ENCODE data around the gene SLC5A12. TPM values are rescaled to one million over a fixed set of nuclear protein-coding genes. Genes with fewer than 3 reads are reported as not detected.

SLC5A12 gene
- polyA plus RNA-seq, 1 donor (not counting 4 experiments of a cell fraction or from before 2014, with no cell fraction given), result not detected

DNA sequence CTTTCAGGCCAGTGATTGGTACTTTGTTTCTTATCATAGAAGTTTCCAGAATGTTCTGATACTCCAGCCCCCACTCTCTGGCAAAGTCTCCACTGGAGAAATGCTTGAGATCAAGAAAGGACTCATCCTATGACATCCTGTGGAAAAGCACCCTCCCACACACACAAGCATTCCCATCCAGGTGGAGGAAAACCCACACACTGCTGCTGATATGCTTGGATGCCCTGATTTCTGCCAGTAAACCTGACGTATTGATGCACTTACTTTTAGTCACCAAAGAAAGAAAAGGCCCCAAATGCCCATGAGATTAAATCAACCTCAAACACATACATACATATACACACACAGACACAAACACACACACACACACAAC is 9.2 kb upstream of the SLC5A12 start:
- no peak for TF ChIP-seq EZH2 (IDR thresholded peaks at IDR 0.05; ENCODE audit: low read length)
- TF ChIP-seq, protein P1, sequence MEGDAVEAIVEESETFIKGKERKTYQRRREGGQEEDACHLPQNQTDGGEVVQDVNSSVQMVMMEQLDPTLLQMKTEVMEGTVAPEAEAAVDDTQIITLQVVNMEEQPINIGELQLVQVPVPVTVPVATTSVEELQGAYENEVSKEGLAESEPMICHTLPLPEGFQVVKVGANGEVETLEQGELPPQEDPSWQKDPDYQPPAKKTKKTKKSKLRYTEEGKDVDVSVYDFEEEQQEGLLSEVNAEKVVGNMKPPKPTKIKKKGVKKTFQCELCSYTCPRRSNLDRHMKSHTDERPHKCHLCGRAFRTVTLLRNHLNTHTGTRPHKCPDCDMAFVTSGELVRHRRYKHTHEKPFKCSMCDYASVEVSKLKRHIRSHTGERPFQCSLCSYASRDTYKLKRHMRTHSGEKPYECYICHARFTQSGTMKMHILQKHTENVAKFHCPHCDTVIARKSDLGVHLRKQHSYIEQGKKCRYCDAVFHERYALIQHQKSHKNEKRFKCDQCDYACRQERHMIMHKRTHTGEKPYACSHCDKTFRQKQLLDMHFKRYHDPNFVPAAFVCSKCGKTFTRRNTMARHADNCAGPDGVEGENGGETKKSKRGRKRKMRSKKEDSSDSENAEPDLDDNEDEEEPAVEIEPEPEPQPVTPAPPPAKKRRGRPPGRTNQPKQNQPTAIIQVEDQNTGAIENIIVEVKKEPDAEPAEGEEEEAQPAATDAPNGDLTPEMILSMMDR (optimal IDR thresholded peaks at IDR 0.05 in 1 of 3, IDR thresholded peaks at IDR 0.05 in 1 of 3, conservative IDR thresholded peaks at IDR 0.05 in 1 of 3; ENCODE audit: extremely low read depth in 1 of 3, insufficient read depth in 2 of 3, low read length in 3 of 3), result no peak
- FAIRE-seq, result no peak
- dilution Hi-C loops (cut with MboI; ENCODE audit: extremely low pct_ligation_motif_present, low sequenced_read_pairs), result no loop called here

DNA sequence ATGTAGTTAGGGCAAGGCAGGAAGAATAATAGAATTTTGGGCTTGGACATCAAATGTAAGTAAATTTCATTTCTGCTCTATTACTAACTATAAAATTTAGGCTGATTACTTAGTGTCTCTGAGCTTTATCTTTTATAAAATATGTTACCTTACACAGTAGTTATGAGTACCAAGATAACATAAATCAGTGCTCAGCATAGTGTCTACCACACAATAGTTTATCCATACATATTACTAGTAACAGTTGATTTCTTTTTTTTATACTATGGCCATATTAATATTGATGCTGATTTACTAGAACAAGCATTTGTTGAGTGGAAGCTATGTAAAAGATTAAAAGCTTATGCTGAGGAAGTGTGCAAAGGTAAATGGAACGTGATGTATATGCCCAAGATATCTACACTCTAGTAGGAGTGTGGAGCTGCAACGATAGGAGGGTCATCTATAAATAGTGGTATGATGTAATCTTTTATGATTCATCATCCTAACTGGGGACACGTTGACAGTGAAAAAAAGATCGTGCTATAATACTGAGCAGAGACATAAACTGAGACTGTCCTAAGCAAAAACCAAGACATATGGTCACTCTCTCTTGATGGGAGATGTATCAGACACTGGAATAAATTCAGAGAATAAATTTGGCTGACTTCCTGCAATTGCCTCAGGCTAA is 8.7 kb upstream of the SLC5A12 start:
- Histone ChIP-seq H3K9me3 (ENCODE audit: control insufficient read depth, low read depth, low read length) (no peaks in the 10 kb centered on the region), H4K20me1 (ENCODE audit: control insufficient read depth, extremely low read depth, insufficient read depth, low read length) (no peaks in the 10 kb centered on the region), H3K9ac (ENCODE audit: control insufficient read depth, extremely low read depth, insufficient read depth, low read length) (no peak overlapping the region), H3K79me2 (ENCODE audit: control insufficient read depth, insufficient read depth, low read length) (no peaks in the 10 kb centered on the region), H3K4me3 (ENCODE audit: control insufficient read depth in 2 of 3, extremely low read depth in 1 of 3, insufficient read depth in 2 of 3, low read depth in 1 of 3, low read length in 3 of 3) (no peak overlapping the region), H2AFZ (ENCODE audit: control insufficient read depth, low read length) (no peak overlapping the region), H3K36me3 (ENCODE audit: control insufficient read depth in 2 of 2, extremely low read depth in 1 of 2, insufficient read depth in 2 of 2, low read length in 2 of 2) (no peaks in the 10 kb centered on the region), H3K9me1 (ENCODE audit: control insufficient read depth, extremely low read depth, insufficient read depth, low read length) (no peaks in the 10 kb centered on the region), H3K27ac (ENCODE audit: control insufficient read depth, insufficient read depth, low read length) (no peak overlapping the region), H3K4me1 (ENCODE audit: control insufficient read depth, extremely low read depth, insufficient read depth, low read length) (no peaks in the 10 kb centered on the region), H3K27me3 (ENCODE audit: control insufficient read depth, extremely low read depth, insufficient read depth, low read length) (no peaks in the 10 kb centered on the region), H3K4me2 (ENCODE audit: control insufficient read depth, extremely low read depth, insufficient read depth, low read depth, low read length) (no peak overlapping the region)
- dilution Hi-C loops (cut with MboI; ENCODE audit: extremely low pct_ligation_motif_present, low sequenced_read_pairs), result no loop called here
- TF ChIP-seq, protein P1 (optimal IDR thresholded peaks at IDR 0.05 in 1 of 3, IDR thresholded peaks at IDR 0.05 in 1 of 3, conservative IDR thresholded peaks at IDR 0.05 in 1 of 3; ENCODE audit: extremely low read depth in 1 of 3, insufficient read depth in 2 of 3, low read length in 3 of 3), result no peak
- TF ChIP-seq EZH2 (IDR thresholded peaks at IDR 0.05; ENCODE audit: low read length), result no peak
- DNase-seq (ENCODE audit: low read depth, low spot score) (no peak), FAIRE-seq (no peak)

More for the DNA sequence above, 9.2 kb upstream of the SLC5A12 start:
- Histone ChIP-seq H3K9ac (ENCODE audit: control insufficient read depth, extremely low read depth, insufficient read depth, low read length) (no peak overlapping the region), H3K79me2 (ENCODE audit: control insufficient read depth, insufficient read depth, low read length) (no peaks in the 10 kb centered on the region), H3K9me1 (ENCODE audit: control insufficient read depth, extremely low read depth, insufficient read depth, low read length) (no peaks in the 10 kb centered on the region), H2AFZ (ENCODE audit: control insufficient read depth, low read length) (no peak overlapping the region), H3K4me1 (ENCODE audit: control insufficient read depth, extremely low read depth, insufficient read depth, low read length) (no peaks in the 10 kb centered on the region), H3K9me3 (ENCODE audit: control insufficient read depth, low read depth, low read length) (no peaks in the 10 kb centered on the region), H3K27me3 (ENCODE audit: control insufficient read depth, extremely low read depth, insufficient read depth, low read length) (no peaks in the 10 kb centered on the region), H4K20me1 (ENCODE audit: control insufficient read depth, extremely low read depth, insufficient read depth, low read length) (no peaks in the 10 kb centered on the region), H3K4me3 (ENCODE audit: control insufficient read depth in 2 of 3, extremely low read depth in 1 of 3, insufficient read depth in 2 of 3, low read depth in 1 of 3, low read length in 3 of 3) (no peak overlapping the region), H3K4me2 (ENCODE audit: control insufficient read depth, extremely low read depth, insufficient read depth, low read depth, low read length) (no peak overlapping the region), H3K27ac (ENCODE audit: control insufficient read depth, insufficient read depth, low read length) (no peak overlapping the region), H3K36me3 (ENCODE audit: control insufficient read depth in 2 of 2, extremely low read depth in 1 of 2, insufficient read depth in 2 of 2, low read length in 2 of 2) (no peaks in the 10 kb centered on the region)
- DNase-seq (ENCODE audit: low read depth, low spot score), result no peak
